HG03432 (cell line): ENCODE results near the gene PDLIM4.

Experiments
- ATAC-seq: cut with Tn5 transposase; IDR thresholded peaks from one replicate; pipeline ENCODE4 v1.9.1; 2021; ENCODE audit warnings: mild to moderate bottlenecking, moderate library complexity; ENCODE audit not compliant: unreplicated experiment

The PDLIM4 gene

GRCh38 chr5:132266031-132266835 lies 8.7 kb downstream of the PDLIM4 start:
- ATAC-seq = no peak

- no peak for ATAC-seq
Observed at GRCh38 chr5:132266836-132267160, 9.3 kb downstream of the PDLIM4 start.

GRCh38 chr5:132267166-132267739 lies 9.8 kb downstream of the PDLIM4 start:
- ATAC-seq = no peak

GRCh38 chr5:132267931-132268768 lies 10.7 kb downstream of the PDLIM4 start:
- peak; percentile 27 for ATAC-seq

- ATAC-seq = peak; percentile 77
Observed at GRCh38 chr5:132268769-132269551, 11.5 kb downstream of the PDLIM4 start.

- ATAC-seq = no peak
Observed at GRCh38 chr5:132269635-132270334, 12.3 kb downstream of the PDLIM4 start.

- ATAC-seq = no peak
Observed at GRCh38 chr5:132270335-132270665, 12.8 kb downstream of the PDLIM4 start.

GRCh38 chr5:132270706-132271105 lies 13.2 kb downstream of the PDLIM4 start:
- ATAC-seq = no peak

- ATAC-seq = no peak
Observed at GRCh38 chr5:132271251-132272246, 14.1 kb downstream of the PDLIM4 start.

- ATAC-seq = no peak
Observed at GRCh38 chr5:132272311-132273210, 15.1 kb downstream of the PDLIM4 start.

GRCh38 chr5:132273631-132274030 lies 16.1 kb downstream of the PDLIM4 start:
- ATAC-seq = no peak

- no peak for ATAC-seq
Observed at GRCh38 chr5:132274050-132274792, 16.7 kb downstream of the PDLIM4 start.

- ATAC-seq = no peak
Observed at GRCh38 chr5:132275367-132276220, 18.1 kb downstream of the PDLIM4 start.

- no peak for ATAC-seq
Observed at GRCh38 chr5:132277256-132277655, 19.8 kb downstream of the PDLIM4 start.

GRCh38 chr5:132277971-132278853 lies 20.7 kb downstream of the PDLIM4 start:
- no peak for ATAC-seq

GRCh38 chr5:132279801-132280200 lies 22.3 kb downstream of the PDLIM4 start:
- no peak for ATAC-seq
